ENCODE measurements around the gene GRIN2A.

GRIN2A gene

GRCh38 chr16:10037751-10038150 lies 144.5 kb downstream of the GRIN2A start:
- TF ChIP-seq CTCF (conservative IDR thresholded peaks at IDR 0.05) (no peak), ZFX (IDR thresholded peaks at IDR 0.05) (no peak)
- no peak overlapping the region for H3K27ac ChIP-seq

GRCh38 chr16:10036956-10037355 lies 145.3 kb downstream of the GRIN2A start:
- H3K27ac ChIP-seq = no peak overlapping the region
- TF ChIP-seq CTCF (conservative IDR thresholded peaks at IDR 0.05) (no peak), ZFX (IDR thresholded peaks at IDR 0.05) (no peak)

GRCh38 chr16:10033556-10033955 lies 148.7 kb downstream of the GRIN2A start:
- H3K27ac ChIP-seq = no peak overlapping the region
- TF ChIP-seq CTCF (conservative IDR thresholded peaks at IDR 0.05) = no peak
- TF ChIP-seq ZFX (IDR thresholded peaks at IDR 0.05) = no peak

- no peak overlapping the region for H3K27ac ChIP-seq
- no peak for TF ChIP-seq ZFX (IDR thresholded peaks at IDR 0.05)
- TF ChIP-seq CTCF (conservative IDR thresholded peaks at IDR 0.05) = no peak
Observed at GRCh38 chr16:10031955-10032354, 150.3 kb downstream of the GRIN2A start.

GRCh38 chr16:10031473-10031872 lies 150.8 kb downstream of the GRIN2A start:
- no peak overlapping the region for H3K27ac ChIP-seq
- no peak for TF ChIP-seq ZFX (IDR thresholded peaks at IDR 0.05)
- peak; percentile 18 for TF ChIP-seq CTCF (conservative IDR thresholded peaks at IDR 0.05)

- TF ChIP-seq ZFX (IDR thresholded peaks at IDR 0.05) (no peak), CTCF (conservative IDR thresholded peaks at IDR 0.05) (no peak)
- H3K27ac ChIP-seq = no peak overlapping the region
Observed at GRCh38 chr16:10028644-10029043, 153.6 kb downstream of the GRIN2A start.

- no peak for TF ChIP-seq ZFX (IDR thresholded peaks at IDR 0.05)
- TF ChIP-seq CTCF (conservative IDR thresholded peaks at IDR 0.05) = no peak
- H3K27ac ChIP-seq = no peak overlapping the region
Observed at GRCh38 chr16:10027553-10027952, 154.7 kb downstream of the GRIN2A start.

All from C4-2B (cell line).